ENCODE measurements around the gene MED16. TPM values are rescaled to one million over a fixed set of nuclear protein-coding genes. Genes with fewer than 3 reads are reported as not detected.

Gene MED16
- total RNA-seq, 1 experiment from 2014 or later = 83.0 TPM

GRCh38 chr19:829129-829758 is 63.7 kb downstream of the MED16 start:
- BruUV-seq (replicated peaks) = no TSS peak
- no peak for DNase-seq (ENCODE audit: low spot score)
- TF ChIP-seq EZH2 (IDR thresholded peaks at IDR 0.05; ENCODE audit: borderline replicate concordance, low read depth, low read length, poor library complexity, severe bottlenecking) = no peak
- TF ChIP-seq, protein P1, sequence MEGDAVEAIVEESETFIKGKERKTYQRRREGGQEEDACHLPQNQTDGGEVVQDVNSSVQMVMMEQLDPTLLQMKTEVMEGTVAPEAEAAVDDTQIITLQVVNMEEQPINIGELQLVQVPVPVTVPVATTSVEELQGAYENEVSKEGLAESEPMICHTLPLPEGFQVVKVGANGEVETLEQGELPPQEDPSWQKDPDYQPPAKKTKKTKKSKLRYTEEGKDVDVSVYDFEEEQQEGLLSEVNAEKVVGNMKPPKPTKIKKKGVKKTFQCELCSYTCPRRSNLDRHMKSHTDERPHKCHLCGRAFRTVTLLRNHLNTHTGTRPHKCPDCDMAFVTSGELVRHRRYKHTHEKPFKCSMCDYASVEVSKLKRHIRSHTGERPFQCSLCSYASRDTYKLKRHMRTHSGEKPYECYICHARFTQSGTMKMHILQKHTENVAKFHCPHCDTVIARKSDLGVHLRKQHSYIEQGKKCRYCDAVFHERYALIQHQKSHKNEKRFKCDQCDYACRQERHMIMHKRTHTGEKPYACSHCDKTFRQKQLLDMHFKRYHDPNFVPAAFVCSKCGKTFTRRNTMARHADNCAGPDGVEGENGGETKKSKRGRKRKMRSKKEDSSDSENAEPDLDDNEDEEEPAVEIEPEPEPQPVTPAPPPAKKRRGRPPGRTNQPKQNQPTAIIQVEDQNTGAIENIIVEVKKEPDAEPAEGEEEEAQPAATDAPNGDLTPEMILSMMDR (conservative IDR thresholded peaks at IDR 0.05; ENCODE audit: low read depth, low read length) = no peak
- Histone ChIP-seq H3K4me3 (ENCODE audit: low read depth, low read length, poor library complexity, severe bottlenecking) (no peak overlapping the region), H3K27me3 (replicated peaks; ENCODE audit: insufficient read depth, low read depth, low read length, poor library complexity) (no peaks in the 10 kb centered on the region), H3K4me1 (ENCODE audit: insufficient read depth, low read length, poor library complexity, severe bottlenecking) (no peaks in the 10 kb centered on the region), H3K9me3 (ENCODE audit: low read depth, low read length, poor library complexity, severe bottlenecking) (no peaks in the 10 kb centered on the region), H3K27ac (ENCODE audit: low read depth, low read length, poor library complexity, severe bottlenecking) (no peak overlapping the region), H3K36me3 (ENCODE audit: insufficient read depth, low read length, poor library complexity, severe bottlenecking) (no peaks in the 10 kb centered on the region)
- ChIA-PET POLR2A (ENCODE audit: low non-redundant PET) (interaction anchor here (0.8 kb wide), 1 partner anchor 105 kb away, joined by 3 read pairs; no protein-coding TSS in a partner anchor), CTCF (no interaction called here)
- intact Hi-C loops (cut with micrococcal nuclease; ENCODE audit: unreplicated experiment) = no loop called here

GRCh38 chr19:827710-828321 is 65.2 kb downstream of the MED16 start, which contains the start of gene AZU1:
AZU1 (plus strand) TSS chr19:827837; CDS start chr19:827847, 10 bp downstream.
- Histone ChIP-seq H3K36me3 (ENCODE audit: insufficient read depth, low read length, poor library complexity, severe bottlenecking) (no peaks in the 10 kb centered on the region), H3K4me3 (ENCODE audit: low read depth, low read length, poor library complexity, severe bottlenecking) (no peak within 1 kb of the TSS), H3K27me3 (replicated peaks; ENCODE audit: insufficient read depth, low read depth, low read length, poor library complexity) (no peaks in the 10 kb centered on the region), H3K4me1 (ENCODE audit: insufficient read depth, low read length, poor library complexity, severe bottlenecking) (no peaks in the 10 kb centered on the region), H3K27ac (ENCODE audit: low read depth, low read length, poor library complexity, severe bottlenecking) (no peak within 1 kb of the TSS), H3K9me3 (ENCODE audit: low read depth, low read length, poor library complexity, severe bottlenecking) (no peaks in the 10 kb centered on the region)
- TF ChIP-seq EZH2 (IDR thresholded peaks at IDR 0.05; ENCODE audit: borderline replicate concordance, low read depth, low read length, poor library complexity, severe bottlenecking) = no peak
- TF ChIP-seq, protein P1 (conservative IDR thresholded peaks at IDR 0.05; ENCODE audit: low read depth, low read length) = no peak
- BruUV-seq (replicated peaks) = no TSS peak
- CTCF ChIA-PET = no interaction called here
- DNase-seq (ENCODE audit: low spot score) = no peak
- intact Hi-C loops (cut with micrococcal nuclease; ENCODE audit: unreplicated experiment) = no loop called here
- POLR2A ChIA-PET (ENCODE audit: low non-redundant PET) = no interaction called here

GRCh38 chr19:827314-827709 is 65.7 kb downstream of the MED16 start:
- Histone ChIP-seq H3K27me3 (replicated peaks; ENCODE audit: insufficient read depth, low read depth, low read length, poor library complexity) (no peaks in the 10 kb centered on the region), H3K4me1 (ENCODE audit: insufficient read depth, low read length, poor library complexity, severe bottlenecking) (no peaks in the 10 kb centered on the region), H3K9me3 (ENCODE audit: low read depth, low read length, poor library complexity, severe bottlenecking) (no peaks in the 10 kb centered on the region), H3K36me3 (ENCODE audit: insufficient read depth, low read length, poor library complexity, severe bottlenecking) (no peaks in the 10 kb centered on the region), H3K4me3 (ENCODE audit: low read depth, low read length, poor library complexity, severe bottlenecking) (no peak overlapping the region), H3K27ac (ENCODE audit: low read depth, low read length, poor library complexity, severe bottlenecking) (no peak overlapping the region)
- no peak for DNase-seq (ENCODE audit: low spot score)
- intact Hi-C loops (cut with micrococcal nuclease; ENCODE audit: unreplicated experiment) = no loop called here
- TF ChIP-seq, protein P1 (conservative IDR thresholded peaks at IDR 0.05; ENCODE audit: low read depth, low read length) = no peak
- TF ChIP-seq EZH2 (IDR thresholded peaks at IDR 0.05; ENCODE audit: borderline replicate concordance, low read depth, low read length, poor library complexity, severe bottlenecking) = no peak
- BruUV-seq (replicated peaks) = no TSS peak
- ChIA-PET POLR2A (ENCODE audit: low non-redundant PET) (no interaction called here), CTCF (no interaction called here)
